GM18507 (cell line): ENCODE results near the gene GPX4.
A peak's percentile ranks its signal among the peaks of the same experiment; 100 is the strongest.

ENCODE experiments used
- DNase-seq: peaks from one replicate; pipeline ENCODE4 v3.0.0; 2011; ENCODE audit warnings: low read depth; ENCODE audit not compliant: insufficient read length; ENCODE audit errors: extremely low spot score
- FAIRE-seq: peaks from 2 replicates; lab custom pipeline; 2011; peaks lifted over from hg19 to GRCh38; lab: Jason Lieb, UNC

Gene GPX4, protein sequence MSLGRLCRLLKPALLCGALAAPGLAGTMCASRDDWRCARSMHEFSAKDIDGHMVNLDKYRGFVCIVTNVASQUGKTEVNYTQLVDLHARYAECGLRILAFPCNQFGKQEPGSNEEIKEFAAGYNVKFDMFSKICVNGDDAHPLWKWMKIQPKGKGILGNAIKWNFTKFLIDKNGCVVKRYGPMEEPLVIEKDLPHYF

DNA sequence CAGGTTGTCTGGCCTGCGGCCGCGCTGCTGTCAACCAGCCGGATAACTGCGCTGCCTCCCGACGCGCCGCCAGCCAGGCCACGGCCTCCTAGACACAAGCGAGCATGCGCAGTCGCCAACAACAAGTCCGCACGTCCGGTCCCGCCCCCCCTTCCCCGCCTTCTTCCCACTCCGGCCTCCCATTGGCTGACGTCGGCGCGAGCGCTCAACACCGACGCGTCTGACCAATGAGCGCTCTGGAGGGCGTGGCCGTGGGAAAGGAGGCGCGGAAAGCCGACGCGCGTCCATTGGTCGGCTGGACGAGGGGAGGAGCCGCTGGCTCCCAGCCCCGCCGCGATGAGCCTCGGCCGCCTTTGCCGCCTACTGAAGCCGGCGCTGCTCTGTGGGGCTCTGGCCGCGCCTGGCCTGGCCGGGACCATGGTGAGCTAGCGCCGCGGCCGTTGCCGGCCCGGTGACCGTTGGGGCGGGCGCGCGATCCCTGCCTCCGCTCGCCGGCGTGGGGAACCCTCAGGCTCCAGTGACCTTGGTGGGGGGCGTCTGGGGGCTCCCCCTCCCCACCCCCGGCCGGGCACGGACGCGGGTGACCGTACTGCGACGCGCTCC, at the start of gene GPX4:
Gene GPX4 (plus strand): TSS at position 287 of the 603 bp plus-strand sequence. CDS start 50 bp downstream, at position 337.
- FAIRE-seq = peak; percentile 99
- peak; percentile 95 for DNase-seq

DNA sequence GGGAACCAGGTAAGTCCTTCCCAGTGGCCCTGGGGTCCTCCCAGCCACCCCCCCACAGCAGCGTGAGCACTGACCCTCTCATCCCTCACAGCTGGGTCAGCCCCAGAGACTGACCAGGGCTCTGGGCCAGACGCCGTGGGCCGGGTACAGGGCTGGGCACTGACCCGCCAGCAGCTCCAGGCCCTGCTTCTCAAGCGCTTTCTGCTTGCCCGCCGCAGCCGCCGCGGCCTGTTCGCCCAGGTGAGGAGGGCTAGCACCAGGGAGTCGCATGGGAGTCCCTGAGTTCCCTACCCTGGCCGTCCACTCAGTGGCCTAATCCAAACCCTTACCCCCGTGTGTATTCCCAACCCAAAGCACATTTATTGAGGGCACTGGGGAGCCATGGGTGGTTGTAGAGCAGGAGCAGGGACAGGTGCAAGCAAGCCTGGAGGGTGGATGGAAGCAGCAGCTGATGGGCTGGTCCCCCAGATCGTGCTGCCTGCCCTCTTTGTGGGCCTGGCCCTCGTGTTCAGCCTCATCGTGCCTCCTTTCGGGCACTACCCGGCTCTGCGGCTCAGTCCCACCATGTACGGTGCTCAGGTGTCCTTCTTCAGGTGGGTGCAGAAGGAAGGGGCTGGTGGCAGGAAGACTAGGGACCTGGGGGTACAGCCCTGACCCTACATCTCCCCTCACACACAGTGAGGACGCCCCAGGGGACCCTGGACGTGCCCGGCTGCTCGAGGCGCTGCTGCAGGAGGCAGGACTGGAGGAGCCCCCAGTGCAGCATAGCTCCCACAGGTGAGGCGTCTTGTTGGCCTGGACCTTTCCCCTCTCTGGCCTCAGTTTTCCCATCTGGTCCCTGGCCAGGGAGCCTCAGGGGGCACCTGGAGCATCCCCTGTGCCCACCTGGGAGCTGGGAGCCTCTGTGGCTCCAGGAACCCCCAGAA, 49.4 kb upstream of the GPX4 start:
- DNase-seq = no peak
- FAIRE-seq = no peak

DNA sequence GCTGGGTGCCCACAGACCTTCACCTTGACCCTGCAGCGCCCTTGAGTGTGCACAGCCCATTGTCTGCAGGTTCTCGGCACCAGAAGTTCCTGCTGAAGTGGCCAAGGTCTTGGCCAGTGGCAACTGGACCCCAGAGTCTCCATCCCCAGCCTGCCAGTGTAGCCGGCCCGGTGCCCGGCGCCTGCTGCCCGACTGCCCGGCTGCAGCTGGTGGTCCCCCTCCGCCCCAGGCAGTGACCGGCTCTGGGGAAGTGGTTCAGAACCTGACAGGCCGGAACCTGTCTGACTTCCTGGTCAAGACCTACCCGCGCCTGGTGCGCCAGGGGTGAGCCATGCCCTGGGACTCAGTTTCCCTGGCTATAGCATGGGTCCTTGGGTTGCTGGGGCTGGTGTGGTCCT, 48.8 kb upstream of the GPX4 start:
- no peak for FAIRE-seq
- DNase-seq = no peak

DNA sequence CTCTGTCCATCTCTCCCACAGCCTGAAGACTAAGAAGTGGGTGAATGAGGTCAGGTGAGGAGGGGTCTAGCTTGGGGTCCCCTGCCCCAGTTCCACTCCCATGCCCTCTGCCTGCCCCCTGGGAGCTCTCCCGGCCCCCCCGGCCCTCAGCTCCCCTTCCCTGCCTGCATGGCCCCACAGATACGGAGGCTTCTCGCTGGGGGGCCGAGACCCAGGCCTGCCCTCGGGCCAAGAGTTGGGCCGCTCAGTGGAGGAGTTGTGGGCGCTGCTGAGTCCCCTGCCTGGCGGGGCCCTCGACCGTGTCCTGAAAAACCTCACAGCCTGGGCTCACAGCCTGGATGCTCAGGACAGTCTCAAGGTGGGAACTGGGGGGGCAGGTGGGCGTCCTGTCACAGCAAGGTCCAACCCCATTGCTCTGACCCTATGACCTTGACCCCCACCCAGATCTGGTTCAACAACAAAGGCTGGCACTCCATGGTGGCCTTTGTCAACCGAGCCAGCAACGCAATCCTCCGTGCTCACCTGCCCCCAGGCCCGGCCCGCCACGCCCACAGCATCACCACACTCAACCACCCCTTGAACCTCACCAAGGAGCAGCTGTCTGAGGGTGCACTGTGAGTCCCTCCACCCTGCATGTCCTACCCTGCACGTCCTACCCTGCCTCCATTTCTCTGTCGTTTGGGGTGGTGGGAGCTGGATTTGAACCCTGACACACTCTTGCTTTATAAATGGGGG, 47.7 kb upstream of the GPX4 start:
- DNase-seq = no peak
- FAIRE-seq = no peak

DNA sequence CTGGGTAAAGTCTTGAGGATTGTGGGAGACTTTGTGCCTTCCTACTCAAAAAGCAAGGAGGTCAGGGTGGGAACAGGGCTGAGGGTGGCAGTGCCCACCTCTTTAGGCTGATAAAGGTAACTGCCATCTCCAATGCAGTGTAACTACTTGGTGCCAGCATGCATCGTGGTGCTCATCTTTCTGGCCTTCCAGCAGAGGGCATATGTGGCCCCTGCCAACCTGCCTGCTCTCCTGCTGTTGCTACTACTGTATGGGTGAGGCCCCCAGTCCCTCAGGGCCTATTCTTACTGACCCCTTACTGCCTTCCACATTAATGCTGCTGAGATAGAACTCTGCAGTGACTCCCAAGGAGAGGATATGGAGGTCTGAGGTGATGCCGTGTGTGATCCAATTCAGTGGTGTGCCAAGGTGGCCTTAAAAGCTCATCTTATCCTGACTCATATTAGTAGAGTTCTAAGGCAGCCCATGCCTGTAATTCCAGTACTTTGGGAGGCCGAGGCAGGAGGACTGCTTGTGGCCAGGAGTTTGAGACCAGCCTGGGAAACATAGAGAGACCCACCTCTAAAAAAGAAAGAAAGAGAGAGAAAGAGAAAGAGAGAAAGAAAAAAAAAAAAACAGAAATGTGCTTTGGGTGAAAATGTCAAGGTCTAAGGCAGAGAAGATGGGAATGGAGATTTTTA, 46.5 kb upstream of the GPX4 start:
- DNase-seq = no peak
- peak; percentile 82 for FAIRE-seq

DNA sequence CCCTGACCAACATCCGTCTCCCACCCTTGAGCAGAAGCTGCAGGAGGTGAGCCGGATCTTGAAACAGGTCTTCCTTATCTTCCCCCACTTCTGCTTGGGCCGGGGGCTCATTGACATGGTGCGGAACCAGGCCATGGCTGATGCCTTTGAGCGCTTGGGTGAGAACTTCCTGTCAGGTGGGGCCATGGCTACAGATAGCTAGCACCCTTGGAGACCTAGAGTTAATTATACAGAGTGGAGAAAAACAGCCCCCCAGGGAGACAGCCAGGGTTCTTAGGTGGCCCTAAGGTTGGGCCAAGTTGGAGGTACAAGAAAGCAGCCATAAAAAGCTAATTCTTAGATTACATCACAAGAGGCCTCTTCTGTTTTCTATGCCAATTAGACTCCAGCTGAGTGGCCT, 45.7 kb upstream of the GPX4 start:
- FAIRE-seq (no peak), DNase-seq (no peak)

DNA sequence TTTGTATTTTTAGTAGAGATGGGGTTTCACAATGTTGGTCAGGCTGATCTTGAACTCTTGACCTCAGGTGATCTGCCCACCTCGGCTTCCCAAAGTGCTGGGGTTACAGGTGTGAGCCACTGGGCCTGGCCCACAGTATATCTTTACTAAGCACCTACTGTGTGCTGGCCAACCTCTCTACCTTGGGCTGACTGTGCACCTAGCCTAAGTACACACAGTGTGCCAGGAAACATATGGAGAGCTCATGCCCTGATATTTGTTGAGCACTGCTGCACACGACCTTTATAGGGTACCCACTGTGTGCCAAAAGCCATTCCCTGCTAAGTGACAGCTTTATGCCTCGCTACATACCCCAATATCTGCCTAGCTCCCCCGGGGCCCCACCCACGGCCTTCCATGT, 43.1 kb upstream of the GPX4 start:
- DNase-seq = no peak
- FAIRE-seq = no peak

DNA sequence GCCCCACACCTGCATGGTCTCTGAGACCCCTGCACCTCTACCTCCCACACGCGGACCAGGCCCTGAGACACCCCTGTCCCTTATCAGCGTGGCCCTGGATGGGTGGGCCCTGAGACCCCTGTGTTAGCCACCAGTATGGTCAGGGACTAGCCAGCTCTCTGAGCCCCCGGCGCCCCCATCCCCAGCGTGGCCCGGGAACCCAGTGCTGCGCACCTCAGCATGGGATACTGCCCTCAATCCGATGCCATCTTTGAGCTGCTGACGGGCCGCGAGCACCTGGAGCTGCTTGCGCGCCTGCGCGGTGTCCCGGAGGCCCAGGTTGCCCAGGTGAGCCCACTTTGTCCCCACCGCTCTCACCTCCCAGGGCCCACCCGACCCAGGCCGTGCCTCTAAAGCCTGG, 41.8 kb upstream of the GPX4 start:
- FAIRE-seq (no peak), DNase-seq (no peak)

DNA sequence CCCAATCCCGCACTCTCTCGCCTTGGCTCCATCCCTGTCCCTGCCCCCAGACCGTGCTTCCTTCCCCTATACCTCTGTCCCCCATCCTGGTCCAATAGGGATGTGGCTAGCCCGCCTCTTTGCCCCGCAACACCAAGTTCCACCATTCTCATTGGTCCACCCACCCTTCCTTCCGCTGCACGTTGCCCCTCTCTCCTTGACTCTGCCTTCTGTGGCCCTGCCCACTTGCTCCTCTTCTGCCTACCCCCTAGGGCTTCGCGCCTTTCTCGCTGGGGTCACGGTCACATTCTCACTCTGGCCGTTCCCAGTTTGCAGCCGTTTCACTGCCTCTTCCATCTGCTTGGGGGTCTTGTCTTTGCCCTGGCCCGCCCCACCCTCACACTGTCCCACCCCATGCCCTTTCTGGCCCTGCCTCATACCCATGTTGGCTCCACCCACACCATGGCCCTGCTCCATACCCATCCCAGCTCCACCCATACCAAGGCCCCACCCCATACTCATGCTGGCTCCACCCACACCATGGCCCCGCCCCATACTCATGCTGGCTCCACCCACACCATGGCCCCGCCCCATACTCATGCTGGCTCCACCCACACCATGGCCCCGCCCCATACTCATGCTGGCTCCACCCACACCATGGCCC, 41.3 kb upstream of the GPX4 start:
- no peak for FAIRE-seq
- DNase-seq = no peak

DNA sequence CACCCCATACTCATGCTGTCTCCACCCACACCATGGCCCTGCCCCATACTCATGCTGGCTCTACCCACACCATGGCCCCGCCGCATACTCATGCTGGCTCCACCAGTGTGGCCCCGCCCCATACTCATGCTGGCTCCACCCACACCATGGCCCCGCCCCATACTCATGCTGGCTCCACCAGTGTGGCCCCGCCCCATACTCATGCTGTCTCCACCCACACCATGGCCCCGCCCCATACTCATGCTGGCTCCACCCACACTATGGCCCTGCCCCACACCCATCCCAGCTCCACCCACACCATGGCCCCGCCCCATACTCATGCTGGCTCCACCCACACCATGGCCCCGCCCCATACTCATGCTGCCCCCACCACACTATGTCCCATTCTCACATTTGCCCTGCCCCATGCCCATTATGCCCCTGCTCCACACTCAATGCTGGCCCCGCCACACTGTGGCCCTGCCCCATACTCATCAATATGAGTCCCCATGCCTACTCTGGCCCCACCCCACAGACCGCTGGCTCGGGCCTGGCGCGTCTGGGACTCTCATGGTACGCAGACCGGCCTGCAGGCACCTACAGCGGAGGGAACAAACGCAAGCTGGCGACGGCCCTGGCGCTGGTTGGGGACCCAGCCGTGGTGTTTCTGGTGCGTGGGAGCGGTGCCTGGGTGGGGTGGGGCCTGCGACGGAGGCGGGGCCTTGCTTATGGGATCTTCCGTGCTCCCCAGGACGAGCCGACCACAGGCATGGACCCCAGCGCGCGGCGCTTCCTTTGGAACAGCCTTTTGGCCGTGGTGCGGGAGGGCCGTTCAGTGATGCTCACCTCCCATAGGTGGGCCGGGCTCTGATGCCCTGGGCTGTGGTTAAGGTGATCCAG, 40.5 kb upstream of the GPX4 start:
- no peak for DNase-seq
- FAIRE-seq = peak; percentile 74

DNA sequence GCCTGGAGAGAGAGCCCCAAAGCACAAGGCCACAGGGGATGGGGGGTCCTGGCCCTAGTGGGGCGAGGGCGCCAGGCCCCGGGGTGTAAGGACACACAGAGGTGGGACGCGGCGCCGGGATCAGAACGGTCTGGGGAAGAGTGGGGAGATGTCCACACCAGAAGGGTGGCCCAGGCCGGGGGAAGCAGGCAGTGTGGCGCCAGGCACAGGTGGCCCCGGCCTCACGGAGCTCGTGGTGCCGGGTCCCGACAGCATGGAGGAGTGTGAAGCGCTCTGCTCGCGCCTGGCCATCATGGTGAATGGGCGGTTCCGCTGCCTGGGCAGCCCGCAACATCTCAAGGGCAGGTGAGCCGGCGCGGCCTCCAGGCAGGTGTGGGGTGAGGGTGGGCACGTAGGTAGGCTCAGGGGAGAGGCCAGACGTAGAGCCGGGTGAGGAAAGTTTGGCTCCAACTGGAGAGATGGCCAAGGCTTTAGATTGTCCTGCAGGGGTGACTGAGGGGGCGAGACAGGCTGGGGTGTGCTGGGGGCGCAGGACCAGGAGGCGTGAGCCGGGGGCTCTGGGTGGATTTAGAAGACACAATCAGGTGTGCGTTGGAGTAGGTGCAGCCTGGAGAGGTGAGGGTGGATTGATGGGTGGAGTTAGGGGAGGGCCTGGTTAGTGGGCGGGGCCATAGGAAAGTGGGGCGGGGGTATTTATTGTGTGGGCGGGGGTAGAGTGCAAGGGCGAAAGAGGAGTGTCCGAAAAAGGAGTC, 39.7 kb upstream of the GPX4 start:
- DNase-seq (no peak), FAIRE-seq (no peak)

DNA sequence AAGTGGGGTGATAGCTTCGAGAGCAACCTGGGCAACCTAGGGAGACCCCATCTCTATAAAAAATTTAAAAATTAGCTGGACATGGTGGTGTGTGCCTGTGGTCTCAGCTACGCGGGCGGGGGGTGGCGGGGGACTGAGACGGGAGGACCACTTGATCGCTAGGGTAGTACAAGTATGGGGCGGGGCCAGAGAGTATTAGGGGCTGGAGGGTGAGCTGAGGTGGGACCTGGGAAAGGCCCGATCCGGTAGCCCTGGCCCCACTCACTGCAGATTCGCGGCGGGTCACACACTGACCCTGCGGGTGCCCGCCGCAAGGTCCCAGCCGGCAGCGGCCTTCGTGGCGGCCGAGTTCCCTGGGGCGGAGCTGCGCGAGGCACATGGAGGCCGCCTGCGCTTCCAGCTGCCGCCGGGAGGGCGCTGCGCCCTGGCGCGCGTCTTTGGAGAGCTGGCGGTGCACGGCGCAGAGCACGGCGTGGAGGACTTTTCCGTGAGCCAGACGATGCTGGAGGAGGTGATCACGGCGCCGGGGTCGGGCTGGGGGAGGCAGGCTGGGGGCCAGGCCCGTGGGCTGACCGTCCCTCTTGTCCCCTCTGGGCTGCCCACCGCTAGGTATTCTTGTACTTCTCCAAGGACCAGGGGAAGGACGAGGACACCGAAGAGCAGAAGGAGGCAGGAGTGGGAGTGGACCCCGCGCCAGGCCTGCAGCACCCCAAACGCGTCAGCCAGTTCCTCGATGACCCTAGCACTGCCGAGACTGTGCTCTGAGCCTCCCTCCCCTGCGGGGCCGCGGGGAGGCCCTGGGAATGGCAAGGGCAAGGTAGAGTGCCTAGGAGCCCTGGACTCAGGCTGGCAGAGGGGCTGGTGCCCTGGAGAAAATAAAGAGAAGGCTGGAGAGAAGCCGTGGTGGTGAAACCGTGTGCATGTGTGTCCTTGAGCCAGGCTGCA, 38.9 kb upstream of the GPX4 start:
- DNase-seq (peak; percentile 52), FAIRE-seq (peak; percentile 78)

DNA sequence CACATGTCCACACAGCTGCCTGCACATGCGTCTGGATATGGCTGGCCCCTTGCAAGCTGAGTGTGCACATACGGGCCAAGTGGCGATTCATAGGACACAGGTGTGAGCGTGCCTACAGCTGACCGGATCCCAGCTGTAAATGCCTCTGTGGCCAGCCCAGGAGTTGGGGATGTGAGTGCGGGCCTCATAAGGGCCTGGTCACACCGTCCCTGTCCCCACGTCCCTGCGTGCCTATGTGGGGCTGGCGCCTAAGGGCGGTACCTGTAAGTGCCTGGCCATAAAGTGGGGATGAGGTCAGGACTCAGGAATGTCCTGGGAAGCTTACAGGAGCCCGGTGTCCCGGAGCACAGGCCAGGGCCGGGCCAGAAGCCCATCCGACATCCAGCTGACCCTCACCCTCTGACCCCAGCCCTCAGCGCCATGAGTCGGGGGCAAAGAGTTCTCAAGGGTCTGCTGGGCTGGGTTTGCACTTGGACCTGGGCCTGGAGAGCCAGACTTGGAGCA, 38.1 kb upstream of the GPX4 start:
- DNase-seq (no peak), FAIRE-seq (no peak)

DNA sequence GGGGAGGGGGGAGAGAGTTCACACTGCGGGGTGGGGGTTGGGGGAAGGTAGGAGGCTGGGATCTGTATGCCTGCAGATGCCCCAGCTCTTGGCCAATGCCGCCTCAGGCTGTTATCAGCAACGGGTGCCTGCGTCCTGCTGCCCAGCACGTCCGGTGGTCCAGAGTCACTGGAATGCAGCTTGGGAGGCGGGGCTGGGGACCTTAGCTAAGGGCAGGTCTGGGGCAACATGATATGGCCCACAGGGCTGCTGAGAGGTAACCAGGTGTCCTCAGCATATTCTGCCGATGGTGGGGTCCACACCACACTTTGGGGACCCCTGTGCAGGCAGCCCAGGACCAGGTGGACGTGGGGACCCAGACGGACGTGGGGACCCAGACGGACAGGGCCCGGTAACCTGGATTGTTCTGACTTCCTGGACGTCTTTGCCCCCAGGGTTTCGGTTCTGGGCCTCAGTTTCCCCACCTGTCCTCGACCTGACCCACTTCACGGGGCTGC, 37.5 kb upstream of the GPX4 start:
- DNase-seq (no peak), FAIRE-seq (no peak)

DNA sequence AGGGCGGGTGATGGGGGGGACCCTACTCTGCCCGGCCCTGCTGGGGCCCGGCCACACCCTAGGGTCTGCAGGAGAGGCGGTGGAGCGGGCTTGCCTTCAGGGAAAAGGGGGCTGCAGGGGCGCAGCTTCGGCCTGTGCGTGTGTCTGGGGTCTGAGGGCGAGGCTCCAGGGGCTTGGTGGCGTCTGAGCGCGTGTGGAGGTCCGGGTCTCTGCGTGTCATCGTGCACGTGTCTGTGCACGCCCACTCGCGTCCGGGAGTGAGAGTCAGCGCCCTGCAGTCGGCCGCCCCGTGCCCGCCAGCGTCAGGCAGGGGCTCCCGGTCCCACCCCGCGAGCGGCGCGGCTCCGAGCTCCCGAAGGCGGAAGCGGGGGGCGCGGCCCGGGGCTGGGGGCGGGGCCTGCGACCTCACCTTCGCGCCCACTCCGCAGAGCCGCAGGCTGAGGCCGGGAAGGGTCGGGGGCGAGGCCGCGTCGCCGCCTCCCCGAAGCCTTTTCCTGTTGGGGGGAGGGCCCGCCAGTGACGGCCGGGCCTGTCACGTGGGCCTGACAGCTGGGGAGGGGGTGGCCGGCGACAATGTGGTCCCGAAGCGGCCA, 37.0 kb upstream of the GPX4 start, which contains the start of gene ARHGAP45:
Gene ARHGAP45 (plus strand): TSS at position 420 of the 593 bp plus-strand sequence. CDS start 239 bp downstream, outside the sequence.
- DNase-seq = peak; percentile 62
- peak; percentile 81 for FAIRE-seq
